ENCODE measurements around the gene ZNF32.

Gene ZNF32

GRCh38 chr10:43596546-43596945 lies 52.1 kb downstream of the ZNF32 start:
- DNase-seq (ENCODE audit: low spot score), result no peak
- TF ChIP-seq, protein P1, sequence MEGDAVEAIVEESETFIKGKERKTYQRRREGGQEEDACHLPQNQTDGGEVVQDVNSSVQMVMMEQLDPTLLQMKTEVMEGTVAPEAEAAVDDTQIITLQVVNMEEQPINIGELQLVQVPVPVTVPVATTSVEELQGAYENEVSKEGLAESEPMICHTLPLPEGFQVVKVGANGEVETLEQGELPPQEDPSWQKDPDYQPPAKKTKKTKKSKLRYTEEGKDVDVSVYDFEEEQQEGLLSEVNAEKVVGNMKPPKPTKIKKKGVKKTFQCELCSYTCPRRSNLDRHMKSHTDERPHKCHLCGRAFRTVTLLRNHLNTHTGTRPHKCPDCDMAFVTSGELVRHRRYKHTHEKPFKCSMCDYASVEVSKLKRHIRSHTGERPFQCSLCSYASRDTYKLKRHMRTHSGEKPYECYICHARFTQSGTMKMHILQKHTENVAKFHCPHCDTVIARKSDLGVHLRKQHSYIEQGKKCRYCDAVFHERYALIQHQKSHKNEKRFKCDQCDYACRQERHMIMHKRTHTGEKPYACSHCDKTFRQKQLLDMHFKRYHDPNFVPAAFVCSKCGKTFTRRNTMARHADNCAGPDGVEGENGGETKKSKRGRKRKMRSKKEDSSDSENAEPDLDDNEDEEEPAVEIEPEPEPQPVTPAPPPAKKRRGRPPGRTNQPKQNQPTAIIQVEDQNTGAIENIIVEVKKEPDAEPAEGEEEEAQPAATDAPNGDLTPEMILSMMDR (IDR thresholded peaks at IDR 0.05; ENCODE audit: extremely low read depth, insufficient read depth, missing control alignments), result no peak
- in situ Hi-C loops (cut with MboI; ENCODE audit: low pct_unique_long_range_greater_than_20kb, low sequenced_read_pairs, unreplicated experiment), result no loop called here

- DNase-seq (ENCODE audit: low spot score), result no peak
- in situ Hi-C loops (cut with MboI; ENCODE audit: low pct_unique_long_range_greater_than_20kb, low sequenced_read_pairs, unreplicated experiment), result no loop called here
- TF ChIP-seq, protein P1 (IDR thresholded peaks at IDR 0.05; ENCODE audit: extremely low read depth, insufficient read depth, missing control alignments), result no peak
These were observed 52.9 kb downstream of the ZNF32 start for GRCh38 chr10:43595739-43596298.

GRCh38 chr10:43594944-43595589 lies 53.6 kb downstream of the ZNF32 start:
- in situ Hi-C loops (cut with MboI; ENCODE audit: low pct_unique_long_range_greater_than_20kb, low sequenced_read_pairs, unreplicated experiment), result no loop called here
- TF ChIP-seq, protein P1 (IDR thresholded peaks at IDR 0.05; ENCODE audit: extremely low read depth, insufficient read depth, missing control alignments), result no peak
- DNase-seq (ENCODE audit: low spot score), result peak; percentile 56
